Smooth muscle cell (in vitro differentiated cells): ENCODE results near the gene EPN2. TPM values are rescaled to one million over a fixed set of nuclear protein-coding genes. Genes with fewer than 3 reads are reported as not detected.
"Not testable (repeated sequence)": the region's sequence is repeated elsewhere in the genome, so short reads cannot be mapped to it uniquely, and the experiment has no call there.

Experiments used
- DNase-seq: peaks from one replicate; lab custom pipeline; 2025; ENCODE audit not compliant: unreplicated experiment; lab: John Stamatoyannopoulos, UW
- H2AFZ ChIP-seq: fragments of 200-600 bp; sonication (generic); 2 replicates; pipeline ENCODE4 v1.6.0; 2016; ENCODE audit warnings: antibody characterized with exemption, low read depth, mild to moderate bottlenecking
- H3F3A ChIP-seq: fragments of 200-600 bp; sonication (generic); 2 replicates; pipeline ENCODE4 v1.6.0; 2017; ENCODE audit warnings: antibody characterized with exemption, low read depth
- H3K27ac ChIP-seq: fragments of 200-600 bp; sonication (generic); 2 replicates; pipeline ENCODE4 v1.5.1; 2016; ENCODE audit warnings: low read depth, mild to moderate bottlenecking
- H3K27me3 ChIP-seq: fragments of 200-600 bp; sonication (generic); 2 replicates; pipeline ENCODE4 v1.6.1; 2016; ENCODE audit warnings: low read depth, mild to moderate bottlenecking
- H3K36me3 ChIP-seq: fragments of 200-600 bp; sonication (generic); 2 replicates; pipeline ENCODE4 v1.5.1; 2016; ENCODE audit warnings: low read depth
- H3K4me1 ChIP-seq: fragments of 200-600 bp; sonication (generic); 2 replicates; pipeline ENCODE4 v1.5.1; 2016; ENCODE audit warnings: low read depth
- H3K4me2 ChIP-seq: fragments of 200-600 bp; sonication (generic); 2 replicates; pipeline ENCODE4 v1.6.0; 2016; ENCODE audit warnings: mild to moderate bottlenecking
- H3K4me3 ChIP-seq: fragments of 200-600 bp; sonication (generic); 2 replicates; pipeline ENCODE4 v1.5.1; 2016; ENCODE audit warnings: mild to moderate bottlenecking
- H3K79me2 ChIP-seq: fragments of 200-600 bp; sonication (generic); 2 replicates; pipeline ENCODE4 v1.6.0; 2016; ENCODE audit warnings: low read depth, mild to moderate bottlenecking
- H3K9ac ChIP-seq: fragments of 200-600 bp; sonication (generic); 2 replicates; pipeline ENCODE4 v1.6.0; 2016; ENCODE audit warnings: low read depth
- H3K9me3 ChIP-seq: fragments of 200-600 bp; sonication (generic); replicated peaks from 2 replicates; pipeline ENCODE4 v1.5.1; 2016; ENCODE audit warnings: low read depth
- H4K20me1 ChIP-seq: fragments of 200-600 bp; sonication (generic); 2 replicates; pipeline ENCODE4 v1.6.0; 2016; ENCODE audit warnings: low read depth
- WGBS: methylation state at CpG from one replicate; pipeline ENCODE4 v1.1.7; 2016; ENCODE audit warnings: low lambda C conversion rate; 5-methylcytosine and 5-hydroxymethylcytosine counted together
- polyA plus RNA-seq: library from polyadenylated mRNA; unstranded; fragments of >200 nt; fragmentation: Nextera tagmentation; extraction: Ambion mirVana; gene quantifications from 2 replicates; pipeline ENCODE4 v1.2.1, GENCODE V29; 2016
- total RNA-seq: library from RNA; depleted of rRNA; stranded (reverse); fragments of >200 nt; gene quantifications from 2 replicates; pipeline ENCODE4 v1.2.3, GENCODE V29; 2014

Gene EPN2
- total and polyA plus RNA-seq, 2 experiments from 2014 or later: 27.6 to 46.7 TPM

DNA sequence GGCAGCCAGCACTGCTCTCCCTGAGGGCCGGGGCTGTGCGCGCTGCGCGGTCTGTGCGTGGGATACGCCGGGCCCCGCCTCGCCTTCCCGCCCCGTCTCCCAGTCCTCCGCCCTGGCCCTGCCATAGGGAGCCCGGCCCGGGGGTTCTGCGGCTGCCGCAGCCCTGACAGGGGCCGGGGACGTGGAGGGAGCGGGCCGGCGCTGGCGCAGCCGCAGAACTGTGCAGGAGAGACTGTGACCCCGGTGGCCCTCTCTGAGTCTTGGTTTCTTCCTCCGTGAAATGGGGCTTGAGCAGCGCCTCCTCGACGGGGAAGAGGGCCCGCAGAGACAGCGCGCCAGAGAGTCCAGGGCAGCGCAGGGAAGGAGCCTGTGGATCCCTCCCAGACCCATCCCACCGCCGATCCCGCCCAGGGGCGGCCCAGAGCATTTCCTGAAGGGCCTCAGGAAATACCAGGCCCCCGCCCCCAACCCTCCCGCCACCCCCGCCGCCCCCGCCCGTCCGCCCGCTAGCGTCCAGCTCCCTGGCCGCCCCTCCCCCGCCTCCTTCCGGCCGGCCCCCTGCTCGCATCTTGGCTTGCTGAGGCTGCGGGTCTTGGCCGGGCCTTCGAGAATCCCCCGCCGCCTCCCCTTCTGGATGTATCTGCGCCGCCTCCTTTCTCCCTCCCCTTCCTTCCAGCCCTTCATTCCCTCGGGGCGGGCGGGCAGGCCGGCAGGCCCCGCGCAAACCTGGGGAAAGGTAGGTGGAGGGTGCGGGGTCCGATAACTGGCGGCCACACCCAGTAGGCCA, 21.9 kb upstream of the EPN2 start:
- DNase-seq, H3K36me3 ChIP-seq, H3K79me2 ChIP-seq, H4K20me1 ChIP-seq, H2AFZ ChIP-seq, H3K4me2 ChIP-seq, H3F3A ChIP-seq, H3K4me1 ChIP-seq, H3K9ac ChIP-seq, H3K4me3 ChIP-seq, H3K9me3 ChIP-seq, H3K27ac ChIP-seq, H3K27me3 ChIP-seq: not testable (repeated sequence)
- no CpG with 5 or more reads among the region's 67 CpGs for WGBS

DNA sequence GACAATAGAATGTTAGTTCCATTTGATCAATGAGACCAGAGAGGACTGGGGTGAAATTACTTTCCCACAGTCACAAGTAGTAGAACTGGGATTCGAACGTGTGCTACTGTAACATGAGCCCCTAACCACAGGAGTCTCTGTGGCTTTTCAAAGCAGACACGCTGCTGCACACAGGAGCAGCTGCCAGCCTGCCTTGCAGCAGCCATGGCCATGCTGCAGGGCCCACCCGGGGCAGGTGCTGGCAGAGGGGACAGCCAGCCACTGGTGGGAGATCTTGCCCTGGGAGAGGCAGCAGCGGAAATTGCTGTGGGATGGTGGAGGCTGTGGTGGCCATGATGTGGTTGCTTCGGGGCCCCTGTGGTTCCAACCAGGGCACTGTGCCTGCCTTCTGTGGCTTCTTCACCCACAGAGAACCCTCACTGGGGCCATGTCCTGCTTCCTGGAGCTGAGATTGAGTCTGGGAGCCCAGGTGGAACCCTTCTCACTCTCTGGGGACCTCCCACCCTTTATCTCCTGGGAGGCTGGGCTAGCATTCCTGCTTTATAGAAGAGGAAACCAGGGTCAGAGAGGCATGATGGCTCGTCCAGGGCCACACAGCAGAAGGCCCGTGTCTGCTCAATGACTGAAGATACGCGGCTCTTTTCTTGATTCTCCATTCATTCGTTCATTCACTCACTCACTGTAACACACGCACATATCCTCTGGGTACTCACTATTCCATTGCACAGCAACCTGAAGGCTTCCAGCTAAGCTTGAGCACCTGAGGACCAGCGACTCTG, 20.8 kb upstream of the EPN2 start:
- not testable (repeated sequence) for H4K20me1 ChIP-seq, H3K27ac ChIP-seq, H3F3A ChIP-seq, H3K27me3 ChIP-seq, H3K36me3 ChIP-seq, H3K4me1 ChIP-seq, H2AFZ ChIP-seq, H3K9me3 ChIP-seq, DNase-seq, H3K9ac ChIP-seq, H3K4me2 ChIP-seq, H3K4me3 ChIP-seq, H3K79me2 ChIP-seq
- WGBS: no CpG with 5 or more reads among the region's 13 CpGs

DNA sequence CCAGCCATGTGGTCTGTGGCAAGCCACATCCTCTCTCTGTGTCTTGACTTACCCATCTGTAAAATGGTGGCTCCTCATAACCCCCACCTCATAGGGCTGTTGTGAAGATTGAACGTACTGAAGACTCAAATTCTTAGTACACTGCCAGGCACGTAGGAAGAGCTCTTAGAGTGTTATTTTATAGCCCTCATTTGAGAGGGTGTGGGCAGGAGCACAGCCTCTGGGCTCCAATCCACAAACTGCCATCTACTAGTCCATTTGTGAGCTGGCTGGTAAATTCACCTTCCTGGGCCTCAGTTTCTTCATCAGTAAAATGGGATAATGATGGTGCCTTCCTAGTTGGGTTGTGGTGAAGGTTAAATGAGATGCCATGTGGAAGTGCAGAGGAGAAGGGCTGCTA, 18.3 kb upstream of the EPN2 start:
- H2AFZ ChIP-seq, H3K4me1 ChIP-seq, H3K36me3 ChIP-seq, DNase-seq, H3K79me2 ChIP-seq, H3F3A ChIP-seq, H3K9ac ChIP-seq, H3K4me3 ChIP-seq, H3K27me3 ChIP-seq, H3K4me2 ChIP-seq, H4K20me1 ChIP-seq, H3K9me3 ChIP-seq, H3K27ac ChIP-seq: not testable (repeated sequence)
- WGBS: no CpG with 5 or more reads among the region's 2 CpGs

DNA sequence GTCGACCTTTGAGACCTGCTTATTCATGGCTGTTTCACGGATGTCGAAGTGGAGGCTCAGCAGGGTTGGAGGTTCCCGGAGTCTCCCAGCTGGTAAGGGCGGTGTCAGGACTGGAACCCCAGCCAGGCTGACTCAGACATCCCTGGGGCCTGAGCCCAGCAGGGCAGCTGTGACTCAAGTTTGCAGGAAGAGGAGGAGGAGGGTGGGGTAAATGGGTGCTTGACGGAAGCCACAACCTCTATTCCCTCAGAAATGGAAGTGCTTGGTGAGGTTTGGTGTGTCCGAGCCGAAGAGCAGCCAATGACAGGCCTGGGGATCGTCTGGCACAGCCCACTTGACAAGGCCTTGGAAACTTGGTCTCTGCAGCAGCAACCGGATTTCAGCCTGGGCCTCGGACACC, 17.8 kb upstream of the EPN2 start:
- not testable (repeated sequence) for H4K20me1 ChIP-seq, H3K9me3 ChIP-seq, H3K79me2 ChIP-seq, H3K4me2 ChIP-seq, H3K9ac ChIP-seq, H3K36me3 ChIP-seq, H3K27me3 ChIP-seq, H3K4me3 ChIP-seq, H3K4me1 ChIP-seq, H3F3A ChIP-seq, H3K27ac ChIP-seq, H2AFZ ChIP-seq, DNase-seq
- WGBS: no CpG with 5 or more reads among the region's 11 CpGs

DNA sequence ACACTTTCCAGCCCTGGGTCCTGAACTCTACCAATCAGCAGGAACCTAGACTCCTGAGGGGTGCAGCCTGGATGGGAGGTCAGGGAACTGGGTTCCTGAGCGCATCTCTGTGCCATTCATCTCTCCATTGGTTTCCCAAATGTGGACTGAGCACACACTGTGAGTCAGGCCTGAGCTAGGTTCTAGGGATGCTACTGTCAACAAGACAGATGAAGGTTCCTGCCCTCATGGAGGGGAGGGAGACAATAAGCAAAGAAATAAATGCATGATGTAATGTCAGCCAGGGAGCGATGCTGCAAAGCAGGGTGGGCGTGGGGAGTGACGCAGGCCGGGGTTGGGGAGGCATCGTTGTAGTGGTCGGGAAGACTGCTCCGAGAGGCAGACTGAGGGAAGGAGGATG, 17.0 kb upstream of the EPN2 start:
- DNase-seq, H3K36me3 ChIP-seq, H3K9me3 ChIP-seq, H3K27ac ChIP-seq, H3K27me3 ChIP-seq, H3F3A ChIP-seq, H3K79me2 ChIP-seq, H3K4me3 ChIP-seq, H3K4me2 ChIP-seq, H2AFZ ChIP-seq, H3K4me1 ChIP-seq, H4K20me1 ChIP-seq, H3K9ac ChIP-seq: not testable (repeated sequence)
- WGBS: no CpG with 5 or more reads among the region's 8 CpGs

DNA sequence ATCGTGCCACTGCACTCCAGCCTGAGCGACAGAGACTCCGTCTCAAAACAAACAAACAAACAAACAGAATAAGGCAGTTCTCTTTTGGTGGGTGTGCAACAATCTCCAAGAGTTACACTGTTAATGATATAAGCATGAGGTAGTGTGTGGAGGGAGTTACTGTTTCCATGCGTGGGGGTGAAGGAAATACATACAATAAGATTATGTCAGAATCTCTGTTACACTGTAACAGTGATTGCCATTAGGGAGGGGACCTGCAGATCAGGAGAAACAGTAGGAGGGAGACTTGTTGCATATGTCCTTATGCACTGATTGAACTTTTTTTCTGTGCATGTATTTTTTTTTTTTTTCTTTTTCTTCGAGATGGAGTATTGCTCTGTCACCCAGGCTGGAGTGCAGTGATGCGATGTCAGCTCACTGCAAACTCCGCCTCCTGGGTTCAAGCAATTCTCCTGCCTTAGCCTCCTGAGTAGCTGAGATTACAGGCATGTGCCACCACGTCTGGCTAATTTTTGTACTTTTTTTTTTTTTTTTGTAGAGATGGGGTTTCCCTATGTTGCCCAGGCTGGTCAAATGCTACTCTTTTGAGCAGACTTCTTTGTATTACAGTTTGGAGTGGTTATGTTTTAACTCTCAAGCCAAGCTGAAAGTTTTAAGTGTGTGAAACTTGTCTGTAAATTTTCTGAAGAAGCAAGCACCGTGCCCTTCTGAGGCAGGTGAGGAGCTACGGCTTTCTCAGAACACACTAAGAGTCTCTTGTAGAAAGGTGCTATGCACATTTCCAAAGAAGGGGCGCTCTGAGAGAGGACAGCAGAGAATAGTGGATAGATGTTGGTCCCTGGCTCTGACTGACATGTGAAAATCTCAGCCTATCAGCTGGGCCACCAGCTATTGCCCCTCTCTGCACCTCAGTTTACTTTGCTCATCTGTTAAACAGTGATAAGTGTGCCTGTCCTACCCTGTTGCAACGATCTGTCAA, 10.3 kb upstream of the EPN2 start:
- not testable (repeated sequence) for H3F3A ChIP-seq, DNase-seq, H3K27me3 ChIP-seq, H3K9me3 ChIP-seq, H3K4me3 ChIP-seq, H3K79me2 ChIP-seq, H4K20me1 ChIP-seq, H3K27ac ChIP-seq, H3K9ac ChIP-seq, H2AFZ ChIP-seq, H3K36me3 ChIP-seq, H3K4me1 ChIP-seq, H3K4me2 ChIP-seq
- WGBS: no CpG with 5 or more reads among the region's 12 CpGs

DNA sequence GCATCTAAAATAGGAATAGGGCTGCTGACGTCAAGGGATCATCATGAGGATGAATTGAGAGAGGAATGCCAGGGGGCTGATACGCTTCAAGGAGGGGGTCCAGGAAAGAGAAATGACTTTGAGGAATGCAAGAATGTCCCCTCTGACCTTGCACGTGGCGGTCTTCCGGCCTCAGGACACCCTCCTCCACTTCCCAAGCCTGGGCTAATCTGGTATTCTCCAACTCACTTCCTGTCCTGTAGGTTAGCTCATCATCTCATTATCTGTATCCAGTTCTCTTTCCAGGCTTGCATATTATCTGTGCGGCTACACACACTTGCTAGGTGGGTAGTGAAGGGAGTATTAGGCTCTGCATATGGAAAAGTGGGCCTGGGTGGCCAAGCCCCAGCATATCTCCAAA, 2.5 kb upstream of the EPN2 start:
- Histone ChIP-seq H4K20me1 (peaks cover 13% of the 10 kb centered on the region), H3K79me2 (peaks cover 22% of the 10 kb centered on the region)
- WGBS: 73% methylated on average over 5 of the region's 6 CpGs
- not testable (repeated sequence) for H3K4me1 ChIP-seq, H3K9ac ChIP-seq, H3K4me2 ChIP-seq, H3K9me3 ChIP-seq, H3K4me3 ChIP-seq, H3K27me3 ChIP-seq, H2AFZ ChIP-seq, H3F3A ChIP-seq, H3K36me3 ChIP-seq, H3K27ac ChIP-seq, DNase-seq
